Measurements from ENCODE around the gene GOLGB1. TPM values are rescaled to one million over a fixed set of nuclear protein-coding genes. Genes with fewer than 3 reads are reported as not detected.
"Not testable (repeated sequence)": the region's sequence is repeated elsewhere in the genome, so short reads cannot be mapped to it uniquely, and the experiment has no call there.

GOLGB1 gene
- total RNA-seq, 3 donors from 2014 or later = 65.1 to 86.9 (median 71.6) TPM

GRCh38 chr3:121696186-121696585, 53.4 kb downstream of the GOLGB1 start:
- H3K9me3 ChIP-seq = no peaks in the 10 kb centered on the region
- H3K4me1 ChIP-seq (ENCODE audit: low read depth) = no peaks in the 10 kb centered on the region
- DNase-seq = no peak
- intact Hi-C loops (cut with DNase I, micrococcal nuclease) = no loop called here
- H3K4me3 ChIP-seq = no peak overlapping the region
- no peak for ATAC-seq
- peaks cover 7% of the 10 kb centered on the region for H3K36me3 ChIP-seq (ENCODE audit: low read depth)
- no peak for TF ChIP-seq CTCF (IDR thresholded peaks at IDR 0.05)

DNA sequence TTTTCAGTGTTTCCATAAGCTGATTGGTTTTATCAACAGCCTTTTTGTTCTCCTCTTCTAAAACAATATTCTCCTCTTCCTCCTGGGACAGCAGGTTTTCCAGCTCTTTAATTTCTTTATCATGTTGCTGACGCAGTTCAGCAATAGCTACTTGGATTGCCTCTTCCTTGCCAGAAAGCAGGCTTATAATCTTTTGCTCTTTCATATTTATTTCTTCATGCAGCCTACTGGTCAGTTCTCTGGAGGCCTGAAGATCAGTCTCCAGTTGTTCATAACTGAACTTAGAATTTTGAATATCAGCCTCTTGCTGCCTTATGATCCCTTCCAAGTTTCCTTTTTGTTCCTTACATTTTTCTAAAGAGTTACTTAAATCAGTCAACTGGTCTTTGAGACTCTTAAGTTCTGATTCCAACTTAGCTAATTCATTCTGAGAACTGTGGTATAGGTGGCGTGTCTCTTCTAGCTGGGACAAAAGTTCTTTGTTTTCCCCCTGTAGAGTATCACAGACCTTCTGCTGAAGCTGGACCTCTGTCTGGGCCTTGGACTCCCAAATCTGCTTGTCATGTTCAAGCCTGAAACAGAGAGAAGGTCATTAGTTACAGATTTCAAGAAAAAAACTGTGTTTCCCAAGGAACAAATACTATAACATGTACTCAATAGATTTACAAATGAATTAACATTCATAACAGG, 57.4 kb downstream of the GOLGB1 start:
- Histone ChIP-seq H3K4me3 (no peak overlapping the region), H3K9me3 (no peaks in the 10 kb centered on the region), H3K36me3 (ENCODE audit: low read depth) (no peaks in the 10 kb centered on the region), H3K4me1 (ENCODE audit: low read depth) (no peaks in the 10 kb centered on the region)
- DNase-seq = no peak
- ATAC-seq = no peak
- intact Hi-C loops (cut with DNase I, micrococcal nuclease) = no loop called here
- TF ChIP-seq CTCF (IDR thresholded peaks at IDR 0.05) = no peak

- ATAC-seq (no peak), DNase-seq (no peak)
- Histone ChIP-seq H3K36me3 (ENCODE audit: low read depth) (no peaks in the 10 kb centered on the region), H3K9me3 (no peaks in the 10 kb centered on the region), H3K4me1 (ENCODE audit: low read depth) (no peaks in the 10 kb centered on the region), H3K4me3 (no peak overlapping the region)
- TF ChIP-seq CTCF (IDR thresholded peaks at IDR 0.05) = no peak
- intact Hi-C loops (cut with DNase I, micrococcal nuclease) = no loop called here
Observed at GRCh38 chr3:121690777-121691405, 58.6 kb downstream of the GOLGB1 start.

DNA sequence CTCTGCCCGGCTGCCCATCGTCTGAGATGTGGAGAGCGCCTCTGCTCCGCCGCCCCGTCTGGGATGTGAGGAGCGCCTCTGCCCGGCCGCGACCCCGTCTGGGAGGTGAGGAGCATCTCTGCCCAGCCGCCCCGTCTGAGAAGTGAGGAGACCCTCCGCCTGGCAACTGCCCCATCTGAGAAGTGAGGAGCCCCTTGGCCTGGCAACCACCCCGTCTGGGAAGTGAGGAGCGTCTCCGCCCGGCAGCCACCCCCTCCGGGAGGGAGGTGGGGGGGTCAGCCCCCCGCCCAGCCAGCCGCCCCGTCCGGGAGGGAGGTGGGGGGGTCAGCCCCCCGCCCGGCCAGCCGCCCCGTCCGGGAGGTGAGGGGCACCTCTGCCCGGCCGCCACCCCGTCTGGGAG, 60.8 kb downstream of the GOLGB1 start:
- H3K4me3 ChIP-seq; H3K4me1 ChIP-seq (ENCODE audit: low read depth); H3K9me3 ChIP-seq; ATAC-seq; DNase-seq; intact Hi-C loops (cut with DNase I, micrococcal nuclease); H3K36me3 ChIP-seq (ENCODE audit: low read depth): not testable (repeated sequence)

GRCh38 chr3:121681792-121682191, 67.7 kb downstream of the GOLGB1 start:
- TF ChIP-seq CTCF (IDR thresholded peaks at IDR 0.05) = no peak
- Histone ChIP-seq H3K4me1 (ENCODE audit: low read depth) (no peaks in the 10 kb centered on the region), H3K9me3 (peaks cover 4% of the 10 kb centered on the region), H3K4me3 (no peak overlapping the region), H3K36me3 (ENCODE audit: low read depth) (peaks cover 8% of the 10 kb centered on the region)
- DNase-seq (no peak), ATAC-seq (no peak)
- intact Hi-C loops (cut with DNase I, micrococcal nuclease) = no loop called here

DNA sequence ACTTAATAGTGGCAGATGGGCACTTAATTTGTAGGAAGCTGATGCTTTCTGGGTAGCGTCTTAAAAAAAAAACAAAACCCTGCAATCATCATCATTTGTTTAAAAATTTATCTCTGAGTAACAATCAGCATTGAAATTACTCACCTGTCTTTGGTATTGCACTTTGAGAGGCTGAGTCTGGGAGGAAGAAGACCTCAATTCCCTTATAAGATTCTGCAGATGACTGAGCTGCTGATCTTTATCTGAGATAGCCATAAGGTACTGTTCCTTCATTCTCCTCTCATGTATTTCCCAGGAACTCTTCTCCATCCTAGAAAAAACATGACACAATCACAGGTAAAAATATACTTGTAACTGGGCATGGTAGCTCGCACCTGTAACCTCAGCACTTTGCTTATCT, 72.4 kb downstream of the GOLGB1 start:
- no peak for TF ChIP-seq CTCF (IDR thresholded peaks at IDR 0.05)
- H3K4me3 ChIP-seq = no peak overlapping the region
- DNase-seq (no peak), ATAC-seq (no peak)
- H3K36me3 ChIP-seq (ENCODE audit: low read depth) = peaks cover 8% of the 10 kb centered on the region
- H3K9me3 ChIP-seq = no peaks in the 10 kb centered on the region
- intact Hi-C loops (cut with DNase I, micrococcal nuclease) = no loop called here
- no peaks in the 10 kb centered on the region for H3K4me1 ChIP-seq (ENCODE audit: low read depth)
